GM12872 (cell line): Measurements from ENCODE around the gene MGAT5B.

ENCODE experiments used
- CTCF ChIP-seq: IDR thresholded peaks from 3 replicates; pipeline ENCODE4 v1.5.1; 2011; ENCODE audit warnings: low read depth, mild to moderate bottlenecking, low read length, moderate library complexity; ENCODE audit not compliant: insufficient read depth

Gene MGAT5B

GRCh38 chr17:76868176-76868668 is at the start of gene MGAT5B:
MGAT5B (plus strand) TSS chr17:76868404; CDS start chr17:76869030, 626 bp downstream.
- TF ChIP-seq CTCF = peak; percentile 80; the same call in 2 of the 3 replicates

- no peak for TF ChIP-seq CTCF
These were observed 48.2 kb upstream of the MGAT5B start for GRCh38 chr17:76820039-76820438.

- TF ChIP-seq CTCF = no peak
These were observed 47.6 kb upstream of the MGAT5B start for GRCh38 chr17:76820561-76820960.

GRCh38 chr17:76822184-76822778 is 45.9 kb upstream of the MGAT5B start:
- no peak for TF ChIP-seq CTCF

GRCh38 chr17:76824093-76824492 is 44.1 kb upstream of the MGAT5B start:
- no peak for TF ChIP-seq CTCF

- TF ChIP-seq CTCF = no peak
These were observed 41.7 kb upstream of the MGAT5B start for GRCh38 chr17:76826330-76827068.

GRCh38 chr17:76827736-76828135 is 40.5 kb upstream of the MGAT5B start:
- no peak for TF ChIP-seq CTCF
